Measurements from ENCODE around the gene ZMYM2. TPM values are rescaled to one million over a fixed set of nuclear protein-coding genes. Genes with fewer than 3 reads are reported as not detected.
A peak's percentile ranks its signal among the peaks of the same experiment; 100 is the strongest.

The ZMYM2 gene
- polyA plus RNA-seq, 3 donors = 6.7 to 32.6 (median 8.5) TPM

DNA sequence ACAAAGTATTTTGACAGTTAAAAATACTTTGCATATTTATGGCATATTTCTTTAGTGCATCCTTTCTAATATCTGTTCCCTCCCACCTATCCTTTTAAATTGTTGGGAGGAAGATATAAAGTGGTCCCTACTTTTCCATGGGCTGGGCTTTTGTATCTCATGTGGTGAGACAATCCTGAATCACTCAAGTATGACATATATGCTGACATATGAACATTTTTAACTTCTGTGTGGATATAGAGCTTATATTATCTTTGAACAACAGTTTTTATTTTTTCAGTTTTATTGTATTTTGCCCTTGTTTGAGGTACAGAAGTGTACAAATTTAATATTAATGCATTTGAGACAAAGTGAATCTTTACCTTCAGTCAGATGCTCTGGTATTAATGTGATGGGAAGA lies 3.4 kb downstream of the ZMYM2 start:
- no peak for DNase-seq
- Mint-ChIP-seq H3K4me3 (peak overlapping the region in 1 of 2 donors; percentile 57), H3K36me3 (peaks cover 23 to 30% of the 10 kb centered on the region in 2 donors), H3K9me3 (no peaks in the 10 kb centered on the region), H3K27me3 (ENCODE audit: low read depth in 3 of 3) (no peaks in the 10 kb centered on the region), H3K27ac (peak overlapping the region; percentile 62 to 89 (median 73)), H3K4me1 (peaks cover 30% of the 10 kb centered on the region)
- Histone ChIP-seq H3K9ac (ENCODE audit: insufficient read depth, low read length, poor library complexity, severe bottlenecking) (peak overlapping the region; percentile 9), H3K79me2 (ENCODE audit: insufficient read depth, low read length) (peaks cover 73% of the 10 kb centered on the region), H3K4me3 (replicated peaks in 1 of 3; ENCODE audit: low read depth in 2 of 3, low read length in 3 of 3) (peak overlapping the region in 1 of 3 experiments; percentile 99), H3K36me3 (replicated peaks in 1 of 2; ENCODE audit: control insufficient read depth in 1 of 2, insufficient read depth in 2 of 2, low read length in 2 of 2) (peaks cover 6 to 38% of the 10 kb centered on the region in 2 donors), H3K9me3 (replicated peaks in 1 of 2; ENCODE audit: control insufficient read depth in 1 of 2, insufficient read depth in 1 of 2, low read length in 2 of 2) (no peaks in the 10 kb centered on the region), H3K4me2 (replicated peaks; ENCODE audit: extremely low read depth, low read length, poor library complexity, severe bottlenecking) (peak overlapping the region; percentile 100), H3K27ac (ENCODE audit: low read depth in 1 of 2, low read length in 2 of 2) (peak overlapping the region in 1 of 2 donors; percentile 73), H3K27me3 (ENCODE audit: control insufficient read depth in 2 of 2, insufficient read depth in 2 of 2, low read length in 2 of 2) (no peaks in the 10 kb centered on the region), H4K20me1 (ENCODE audit: insufficient read depth, low read length) (peaks cover 69% of the 10 kb centered on the region), H3K4me1 (ENCODE audit: control insufficient read depth in 1 of 2, insufficient read depth in 2 of 2, low read length in 2 of 2) (peaks cover 29 to 50% of the 10 kb centered on the region in 2 donors), H2AFZ (ENCODE audit: insufficient read depth, low read depth, low read length, poor library complexity, severe bottlenecking) (peak overlapping the region; percentile 25)
- TF ChIP-seq, protein P1, sequence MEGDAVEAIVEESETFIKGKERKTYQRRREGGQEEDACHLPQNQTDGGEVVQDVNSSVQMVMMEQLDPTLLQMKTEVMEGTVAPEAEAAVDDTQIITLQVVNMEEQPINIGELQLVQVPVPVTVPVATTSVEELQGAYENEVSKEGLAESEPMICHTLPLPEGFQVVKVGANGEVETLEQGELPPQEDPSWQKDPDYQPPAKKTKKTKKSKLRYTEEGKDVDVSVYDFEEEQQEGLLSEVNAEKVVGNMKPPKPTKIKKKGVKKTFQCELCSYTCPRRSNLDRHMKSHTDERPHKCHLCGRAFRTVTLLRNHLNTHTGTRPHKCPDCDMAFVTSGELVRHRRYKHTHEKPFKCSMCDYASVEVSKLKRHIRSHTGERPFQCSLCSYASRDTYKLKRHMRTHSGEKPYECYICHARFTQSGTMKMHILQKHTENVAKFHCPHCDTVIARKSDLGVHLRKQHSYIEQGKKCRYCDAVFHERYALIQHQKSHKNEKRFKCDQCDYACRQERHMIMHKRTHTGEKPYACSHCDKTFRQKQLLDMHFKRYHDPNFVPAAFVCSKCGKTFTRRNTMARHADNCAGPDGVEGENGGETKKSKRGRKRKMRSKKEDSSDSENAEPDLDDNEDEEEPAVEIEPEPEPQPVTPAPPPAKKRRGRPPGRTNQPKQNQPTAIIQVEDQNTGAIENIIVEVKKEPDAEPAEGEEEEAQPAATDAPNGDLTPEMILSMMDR (IDR thresholded peaks at IDR 0.05) = no peak
- intact Hi-C loops (cut with micrococcal nuclease) = loop anchor here in 1 of 2 donors (10.0 kb wide), 1 partner anchor 203 kb away; the partner anchor contains the start of gene GJA3

DNA sequence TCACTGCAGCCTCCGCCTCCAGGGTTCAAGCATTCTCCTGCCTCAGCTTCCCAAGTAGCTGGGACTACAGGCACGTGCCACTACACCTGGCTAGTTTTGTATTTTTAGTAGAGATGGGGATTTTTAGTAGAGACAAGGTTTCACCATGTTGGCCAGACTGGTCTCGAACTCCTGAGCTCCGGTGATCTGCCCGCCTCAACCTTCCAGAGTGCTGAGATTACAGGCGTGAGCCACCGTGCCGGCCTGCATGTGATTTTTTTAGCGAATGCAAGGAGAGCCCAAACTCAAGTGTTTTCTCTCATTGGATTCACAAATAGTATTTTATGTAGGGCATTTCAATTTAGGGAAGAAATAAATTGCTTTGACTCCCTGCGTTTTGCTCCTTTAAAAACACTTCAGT lies 4.4 kb downstream of the ZMYM2 start:
- Mint-ChIP-seq H3K27me3 (ENCODE audit: low read depth in 3 of 3) (no peaks in the 10 kb centered on the region), H3K4me3 (no peak overlapping the region), H3K4me1 (peaks cover 32% of the 10 kb centered on the region), H3K27ac (peak overlapping the region in 5 of 7 donors; percentile 35 to 72 (median 54)), H3K9me3 (no peaks in the 10 kb centered on the region), H3K36me3 (peaks cover 29 to 35% of the 10 kb centered on the region in 2 donors)
- Histone ChIP-seq H4K20me1 (ENCODE audit: insufficient read depth, low read length) (peaks cover 79% of the 10 kb centered on the region), H3K36me3 (replicated peaks in 1 of 2; ENCODE audit: control insufficient read depth in 1 of 2, insufficient read depth in 2 of 2, low read length in 2 of 2) (peaks cover 7 to 48% of the 10 kb centered on the region in 2 donors), H3K4me2 (replicated peaks; ENCODE audit: extremely low read depth, low read length, poor library complexity, severe bottlenecking) (no peak overlapping the region), H3K27me3 (ENCODE audit: control insufficient read depth in 2 of 2, insufficient read depth in 2 of 2, low read length in 2 of 2) (no peaks in the 10 kb centered on the region), H3K4me1 (ENCODE audit: control insufficient read depth in 1 of 2, insufficient read depth in 2 of 2, low read length in 2 of 2) (peaks cover 25 to 40% of the 10 kb centered on the region in 2 donors), H2AFZ (ENCODE audit: insufficient read depth, low read depth, low read length, poor library complexity, severe bottlenecking) (no peak overlapping the region), H3K9me3 (replicated peaks in 1 of 2; ENCODE audit: control insufficient read depth in 1 of 2, insufficient read depth in 1 of 2, low read length in 2 of 2) (no peaks in the 10 kb centered on the region), H3K27ac (ENCODE audit: low read depth in 1 of 2, low read length in 2 of 2) (no peak overlapping the region), H3K9ac (ENCODE audit: insufficient read depth, low read length, poor library complexity, severe bottlenecking) (no peak overlapping the region), H3K4me3 (replicated peaks in 1 of 3; ENCODE audit: low read depth in 2 of 3, low read length in 3 of 3) (no peak overlapping the region), H3K79me2 (ENCODE audit: insufficient read depth, low read length) (peaks cover 83% of the 10 kb centered on the region)
- intact Hi-C loops (cut with micrococcal nuclease) = loop anchor here in 1 of 2 donors (10.0 kb wide), 1 partner anchor 202 kb away; the partner anchor contains the start of gene GJA3
- 95% methylated on average over 6 of the region's 10 CpGs for WGBS (ENCODE audit: insufficient coverage)
- DNase-seq = no peak
- TF ChIP-seq, protein P1 (IDR thresholded peaks at IDR 0.05) = no peak
